ENCODE data around the gene SUSD6. TPM values are rescaled to one million over a fixed set of nuclear protein-coding genes. Genes with fewer than 3 reads are reported as not detected.

Gene SUSD6
- polyA plus RNA-seq, 1 donor, result 22.8 TPM

DNA sequence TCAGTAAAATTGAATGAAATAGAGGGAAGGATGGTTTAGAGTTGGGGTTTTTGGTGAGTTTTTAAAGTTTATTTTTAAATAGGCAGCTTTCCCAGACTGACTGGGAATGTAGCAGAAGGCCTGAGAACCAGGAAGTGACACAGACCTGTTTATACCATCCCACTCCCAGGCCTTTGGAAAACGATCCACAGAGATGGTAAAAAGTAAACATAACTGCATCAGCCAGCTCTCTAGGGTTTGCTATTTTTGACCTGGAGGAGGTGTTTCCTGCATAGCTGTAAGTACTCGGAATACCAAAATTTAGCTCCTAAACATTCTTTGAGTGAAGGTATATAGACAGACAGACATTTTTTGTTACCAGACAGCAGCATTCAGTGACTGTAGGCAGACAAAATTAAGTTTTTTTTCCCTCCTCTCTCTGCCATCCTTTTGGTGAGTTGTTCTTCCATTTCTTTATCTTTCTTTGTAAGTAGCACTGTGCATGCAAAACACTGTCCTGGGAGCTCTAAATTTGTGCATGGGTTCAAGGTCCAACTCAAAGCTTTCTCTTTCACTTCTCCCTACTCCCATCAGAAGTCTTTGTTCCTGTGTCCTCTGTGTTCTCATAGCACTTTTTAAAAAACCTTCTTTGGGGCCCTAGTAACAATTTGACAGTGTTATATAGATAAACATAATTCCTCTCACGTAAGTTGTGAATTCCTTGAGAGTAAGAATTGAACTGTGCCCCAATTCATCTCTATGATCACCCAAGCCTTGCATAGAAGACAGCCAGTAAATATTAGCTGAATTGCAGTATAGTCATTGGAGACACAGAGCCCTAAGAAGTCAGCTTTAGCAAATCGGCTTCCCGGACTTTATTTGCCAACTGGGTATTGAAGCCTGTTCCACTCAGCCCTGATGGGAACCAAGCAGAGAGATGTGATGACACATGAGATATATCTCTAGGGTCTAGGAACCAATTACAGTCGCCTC is 37.4 kb downstream of the SUSD6 start:
- DNase-seq, result no peak

DNA sequence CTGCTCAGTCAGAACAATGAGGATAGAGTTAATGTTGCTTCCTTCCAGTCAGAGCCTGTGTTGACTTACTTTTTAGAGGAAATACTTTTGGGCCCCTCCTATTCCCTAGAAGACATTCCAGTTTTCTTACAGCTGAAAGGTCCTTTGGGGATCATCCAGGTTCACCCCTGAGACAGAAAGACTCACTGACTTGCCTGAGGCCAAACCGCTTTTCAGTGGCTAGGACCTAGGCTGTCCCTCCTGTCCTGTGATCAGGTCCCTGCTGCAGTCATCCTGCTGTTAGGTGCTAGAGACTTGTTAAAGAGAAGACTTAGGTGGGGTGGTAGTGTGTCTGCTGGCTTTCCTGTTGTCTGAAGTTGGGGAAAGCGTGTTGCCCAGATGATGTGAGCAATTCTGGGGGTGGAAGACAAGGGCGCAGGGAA is 39.6 kb downstream of the SUSD6 start:
- DNase-seq, result no peak

DNA sequence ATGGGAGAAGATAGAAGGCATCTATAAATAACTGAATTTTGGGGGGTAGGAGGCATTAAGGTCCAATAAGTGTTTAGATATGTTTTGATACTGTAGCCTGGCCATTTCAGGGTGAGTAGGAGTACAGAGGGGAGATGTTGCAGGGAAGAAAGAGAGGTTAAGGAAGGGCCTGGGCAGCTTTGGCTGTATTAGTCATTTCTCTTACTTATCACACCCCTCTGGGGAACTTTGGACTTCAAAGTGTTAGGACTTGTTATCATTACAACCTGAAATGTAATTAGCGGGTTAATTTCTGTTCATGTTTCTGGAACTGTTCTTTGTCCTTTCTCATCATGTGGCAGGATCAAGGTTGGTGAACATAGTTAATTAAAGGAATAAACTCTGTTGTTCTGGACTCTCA is 40.3 kb downstream of the SUSD6 start:
- no peak for DNase-seq

DNA sequence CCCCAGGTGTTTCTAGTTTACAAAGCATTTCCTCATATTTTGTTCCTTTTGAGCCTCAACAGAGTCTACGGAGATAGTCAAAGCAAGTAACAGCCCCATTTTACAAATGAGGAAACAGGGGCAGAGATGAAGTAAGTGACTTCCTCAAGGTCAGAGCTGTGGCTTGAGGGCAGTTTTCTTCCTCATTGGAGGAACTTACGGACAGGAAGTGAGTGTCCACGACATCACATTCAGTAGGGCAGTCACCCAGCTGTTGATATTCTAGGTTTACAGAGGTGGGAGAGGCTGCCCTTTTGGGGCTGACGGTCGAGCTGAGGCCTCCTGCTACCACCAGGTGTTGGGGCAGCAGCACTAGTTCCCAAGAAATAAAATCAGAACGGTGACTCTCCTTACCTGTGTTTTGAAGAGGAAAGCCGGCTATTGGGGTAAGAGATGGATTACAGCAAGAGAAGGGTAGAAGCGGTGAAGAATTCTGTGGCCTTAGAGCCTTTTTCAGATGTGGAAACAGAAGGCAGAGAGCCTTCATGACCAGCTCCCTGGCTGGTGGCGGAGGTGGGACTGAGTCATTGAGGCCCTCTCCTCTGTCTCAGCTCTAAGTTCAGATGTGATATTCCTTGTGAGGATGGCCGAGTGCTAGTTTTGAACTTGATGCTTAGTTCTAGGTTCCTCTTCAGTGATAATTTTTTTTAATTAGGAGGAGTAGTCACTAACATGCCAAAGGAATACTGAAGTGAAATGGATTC is 41.7 kb downstream of the SUSD6 start:
- DNase-seq, result no peak

DNA sequence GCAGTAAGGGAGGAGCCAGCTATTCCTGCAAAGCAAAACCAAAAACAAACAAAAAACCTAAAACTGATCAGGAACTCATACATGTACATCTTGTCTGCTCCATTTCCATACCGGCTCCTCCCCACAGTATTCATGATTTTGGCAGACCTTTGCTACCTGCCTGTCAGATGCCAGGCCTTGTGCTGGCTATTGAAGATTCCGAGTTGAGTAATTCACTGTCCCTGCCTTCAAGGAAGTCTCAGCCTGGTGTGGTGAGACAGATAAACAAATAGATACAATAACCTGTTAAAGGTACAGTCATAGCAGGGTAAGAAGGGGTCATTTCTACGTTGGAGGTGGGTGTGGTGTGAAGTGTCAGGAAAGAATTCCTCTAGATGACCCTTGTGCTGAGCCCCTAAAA is 42.7 kb downstream of the SUSD6 start:
- no peak for DNase-seq

DNA sequence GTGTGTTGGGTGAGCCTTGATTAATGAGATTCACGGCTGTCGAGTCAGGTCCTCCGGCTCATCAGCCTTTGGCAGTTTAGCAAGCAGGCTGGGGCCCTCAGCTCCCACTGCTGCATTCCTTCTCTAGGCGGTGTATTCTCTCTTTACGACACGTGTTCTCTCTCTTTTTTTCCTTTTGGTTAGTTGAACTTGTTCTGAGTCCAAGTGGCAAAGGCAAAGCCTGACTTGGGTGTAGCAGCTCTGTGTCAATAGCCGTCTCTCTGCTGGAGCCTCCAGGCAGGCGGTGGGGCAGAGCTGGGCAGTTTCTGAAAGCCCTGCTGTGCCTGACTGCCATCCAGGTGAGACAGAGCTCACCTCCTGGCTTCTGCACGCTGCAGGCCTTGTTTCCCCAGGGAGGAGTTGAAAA is 46.6 kb downstream of the SUSD6 start:
- DNase-seq, result no peak

DNA sequence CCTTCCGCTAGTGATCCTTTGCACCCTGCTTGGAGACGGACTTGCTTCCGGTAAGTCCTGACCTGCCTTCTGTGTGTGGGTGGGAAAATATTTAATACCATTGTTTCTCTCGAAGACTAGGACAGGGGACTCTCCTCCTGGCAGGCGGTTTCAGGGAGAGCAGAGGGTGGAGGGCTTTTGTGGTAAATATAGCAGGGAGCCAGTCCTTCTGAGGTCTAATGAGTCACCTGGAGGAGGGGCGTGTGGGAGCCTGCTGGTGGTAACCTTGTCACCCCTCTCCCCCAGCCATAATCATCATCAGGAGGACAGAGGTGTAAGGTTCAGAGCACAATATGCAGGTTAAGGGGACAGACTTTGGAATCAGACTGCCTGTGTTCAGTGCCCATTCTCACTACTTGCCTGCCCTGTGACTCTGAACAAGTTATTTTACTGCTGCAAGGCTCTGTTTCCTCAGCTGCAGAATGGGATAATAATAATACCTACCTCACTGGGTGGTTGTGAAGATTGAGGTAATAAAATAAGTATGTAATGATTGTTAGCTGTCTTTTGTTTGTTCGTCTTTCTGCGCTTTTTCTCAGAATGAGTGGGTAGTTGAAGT is 47.4 kb downstream of the SUSD6 start:
- no peak for DNase-seq

DNA sequence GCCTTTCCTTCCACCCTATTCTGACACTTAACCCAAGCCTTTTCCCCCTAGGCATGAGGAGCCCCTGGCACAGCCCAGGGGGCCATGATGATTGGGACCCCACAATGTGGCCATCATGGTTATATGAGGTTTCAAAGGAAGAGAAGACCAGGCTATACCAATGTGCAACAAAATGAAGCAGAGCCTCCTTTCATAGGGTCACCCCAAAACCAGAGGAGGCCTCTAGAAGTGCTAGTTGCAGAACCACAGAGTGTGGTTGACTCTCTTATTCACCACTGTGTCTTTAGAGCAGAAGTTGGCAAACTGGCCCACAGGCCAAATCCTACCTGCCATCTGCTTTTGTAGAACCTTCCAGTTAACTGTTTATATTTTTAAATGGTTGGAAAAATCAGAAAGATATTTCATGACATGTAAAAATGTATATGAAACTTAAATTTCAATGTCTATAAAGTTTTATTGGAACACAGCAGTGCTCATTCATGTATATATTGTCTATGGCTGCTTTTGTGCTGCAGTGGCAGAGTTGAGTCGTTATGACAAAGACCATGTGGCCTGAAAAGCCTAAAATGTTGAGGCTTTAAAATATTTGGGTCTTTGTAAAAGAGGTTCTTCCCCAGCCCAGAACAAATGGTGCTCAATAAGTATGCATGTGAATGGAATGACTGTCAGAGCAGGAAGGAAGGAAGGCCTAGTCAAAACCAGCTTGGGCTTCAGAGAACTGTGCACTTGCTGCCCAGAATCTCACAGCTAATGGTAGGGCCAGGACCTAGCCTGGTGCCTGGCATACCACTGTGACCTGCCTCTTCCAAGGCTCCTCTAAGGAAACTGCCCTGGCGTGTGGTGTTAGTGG is 49.2 kb downstream of the SUSD6 start:
- no peak for DNase-seq

DNA sequence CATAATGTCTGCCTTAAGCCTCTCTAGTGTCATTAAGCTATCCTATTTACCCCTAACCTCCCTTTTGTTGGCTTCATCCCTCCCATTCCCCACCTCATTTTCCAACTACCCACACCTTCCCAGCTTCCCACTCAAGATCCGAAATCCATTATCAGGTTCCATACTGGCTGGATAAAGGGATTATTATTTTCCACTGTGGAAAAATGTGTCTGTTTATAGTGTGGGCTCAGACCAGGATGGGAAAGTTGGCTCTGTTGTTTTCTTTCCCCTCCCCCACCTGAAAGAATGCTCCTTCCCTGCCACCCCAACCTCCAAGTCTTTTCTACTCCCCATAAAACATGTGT is 49.8 kb downstream of the SUSD6 start:
- no peak for DNase-seq

DNA sequence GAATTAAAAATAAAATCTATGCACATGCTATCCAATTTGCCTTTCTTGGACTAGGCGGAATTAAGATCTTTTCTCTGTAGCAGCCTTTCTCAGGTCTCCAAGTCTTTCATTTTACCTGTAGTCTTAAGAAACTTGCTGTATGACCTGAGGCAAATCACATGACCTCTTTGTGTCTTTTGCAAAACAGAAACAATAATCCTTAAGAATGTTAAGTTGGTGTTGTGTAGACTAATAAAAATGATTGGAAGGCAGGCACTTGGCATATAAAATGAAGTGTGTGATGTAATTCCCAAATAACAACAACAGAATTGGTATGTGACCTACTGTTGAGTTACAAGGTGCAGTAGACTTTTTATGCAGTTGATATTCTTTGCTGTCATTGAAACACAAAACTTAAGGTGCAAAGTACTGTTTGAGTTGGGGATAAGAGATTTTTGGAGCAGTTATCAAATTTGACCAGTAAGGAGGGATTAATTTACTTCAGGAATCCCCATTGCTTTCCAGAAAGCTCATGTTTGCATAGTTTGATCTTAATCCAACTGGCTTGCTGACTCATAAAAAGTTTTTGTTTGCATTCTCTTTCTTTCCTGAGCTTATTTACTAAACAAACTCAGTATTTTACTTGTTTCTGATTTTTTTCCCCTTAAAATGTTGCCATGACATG is 51.4 kb downstream of the SUSD6 start:
- DNase-seq, result no peak

DNA sequence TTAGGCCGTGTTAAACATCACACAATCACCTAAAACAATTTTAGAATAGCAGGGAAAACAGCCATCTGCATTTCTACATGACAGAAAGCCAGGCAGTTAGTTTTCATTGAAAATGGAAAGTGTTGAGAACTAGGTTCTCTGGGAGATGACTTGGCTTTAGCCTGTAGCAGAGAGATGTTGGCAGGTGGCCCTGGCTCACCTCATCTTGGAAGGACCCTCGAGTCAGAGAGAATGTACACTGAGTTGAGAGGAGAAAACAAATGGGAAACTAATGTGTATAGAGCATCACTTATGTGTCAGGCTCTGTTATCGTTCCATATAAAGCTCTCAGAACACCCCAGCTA is 51.9 kb downstream of the SUSD6 start:
- no peak for DNase-seq

DNA sequence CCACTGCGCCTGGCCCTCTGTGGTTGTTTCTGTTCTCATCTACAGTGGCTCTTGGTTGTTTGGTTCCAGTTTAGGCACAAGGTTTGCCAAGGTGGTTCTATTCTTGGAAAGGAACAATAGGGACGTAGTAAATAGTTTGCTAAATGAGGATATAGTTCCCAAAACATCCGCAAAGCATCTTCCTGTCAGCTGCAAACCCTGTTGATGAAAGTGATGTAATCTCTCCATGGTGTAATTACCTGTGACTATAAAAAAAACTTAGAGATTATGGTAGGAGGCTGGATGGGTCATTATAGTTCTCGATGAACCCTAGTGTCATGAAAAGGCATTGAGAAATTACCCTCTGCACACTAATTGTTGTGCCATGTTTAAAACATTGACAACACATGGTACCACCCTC is 52.9 kb downstream of the SUSD6 start:
- no peak for DNase-seq

DNA sequence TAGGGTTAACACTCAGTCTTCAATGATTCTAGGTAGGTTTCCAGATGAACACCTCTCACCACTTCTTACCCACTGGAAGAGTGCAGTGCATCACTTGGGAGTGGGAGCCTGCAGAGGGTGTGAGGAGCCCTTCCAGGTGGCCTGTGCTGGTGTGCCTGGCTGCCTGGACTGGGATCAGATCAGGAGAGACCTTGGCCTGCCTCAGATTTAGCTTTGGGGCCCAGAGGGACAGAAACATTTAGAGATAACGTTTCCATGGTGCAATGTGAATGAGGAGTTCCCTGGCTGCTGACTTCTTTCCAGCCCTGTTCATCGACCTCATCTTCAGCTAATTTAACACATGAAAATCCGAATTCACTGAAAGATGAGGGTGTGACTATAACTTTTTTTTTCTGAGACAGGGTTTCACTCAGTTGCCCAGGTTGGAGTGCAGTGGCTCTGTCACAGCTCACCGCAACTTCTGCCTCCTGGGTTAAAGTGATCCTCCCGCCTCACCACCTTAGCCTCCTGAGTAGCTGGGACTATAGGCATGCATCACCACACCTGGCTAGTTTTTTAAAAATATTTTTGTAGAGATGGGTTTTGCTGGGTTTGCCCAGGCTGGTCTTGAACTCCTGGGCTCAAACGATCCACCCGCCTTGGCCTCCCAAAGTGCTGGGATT is 53.6 kb downstream of the SUSD6 start:
- DNase-seq, result no peak

DNA sequence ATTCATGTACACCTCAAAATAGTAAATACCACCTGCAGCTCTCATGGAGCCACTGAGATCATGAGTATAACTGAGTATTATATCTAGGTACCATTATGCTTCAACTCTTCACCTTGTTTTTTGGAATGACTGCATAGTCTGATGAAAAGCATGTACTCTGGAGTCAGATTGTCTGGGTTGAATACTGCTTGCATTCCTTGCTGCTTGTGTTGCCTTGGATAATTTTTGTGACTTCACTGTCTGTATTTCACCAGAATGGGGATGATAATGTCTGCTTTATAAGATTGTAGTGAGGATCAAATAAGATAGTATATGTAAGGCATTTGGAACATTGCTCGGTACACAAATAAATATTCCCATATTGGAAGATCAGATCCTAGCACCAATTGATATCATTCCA is 54.2 kb downstream of the SUSD6 start:
- no peak for DNase-seq

DNA sequence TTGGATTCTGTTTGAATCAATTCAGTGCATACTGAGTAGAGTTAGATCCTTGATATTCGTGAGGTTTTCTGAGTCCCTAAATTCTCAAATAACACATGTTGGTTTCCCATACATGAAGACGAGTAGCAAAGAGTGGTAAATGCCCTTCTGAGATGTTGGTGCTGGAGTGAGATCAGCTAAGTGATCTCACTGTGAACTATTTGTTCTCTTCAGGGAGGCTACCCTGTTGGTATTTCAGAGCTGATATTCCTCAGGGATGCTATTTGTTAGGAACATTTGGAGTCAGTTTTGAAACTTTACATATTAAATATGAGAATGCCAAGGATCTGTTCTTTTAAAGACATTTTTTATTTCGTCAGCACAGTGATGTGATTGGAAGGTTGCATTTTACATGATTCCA is 54.7 kb downstream of the SUSD6 start:
- no peak for DNase-seq

DNA sequence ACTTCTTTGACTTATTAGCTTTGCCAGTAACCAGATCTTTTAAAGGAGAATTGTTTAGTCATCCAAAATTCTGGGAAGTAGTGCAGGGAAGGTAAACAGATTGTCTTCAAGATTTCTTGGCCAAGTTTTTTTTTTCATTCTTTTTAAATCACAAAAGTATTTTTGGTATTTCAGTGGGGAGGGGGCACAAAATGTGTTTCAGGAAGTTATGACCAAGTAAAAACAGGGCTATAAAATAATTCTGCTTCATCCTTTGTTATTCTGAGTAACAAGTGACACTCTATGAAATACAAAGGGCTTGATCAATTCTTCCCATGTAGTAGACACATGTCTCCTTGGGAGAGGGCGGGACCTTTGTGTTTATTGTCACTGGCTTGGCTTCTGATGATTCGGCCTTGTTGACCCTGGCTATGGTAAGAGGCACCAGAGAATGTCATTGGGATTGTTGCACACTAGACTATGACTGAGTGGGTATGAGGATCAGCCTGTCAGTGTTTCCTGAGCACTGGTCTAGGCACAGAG is 55.4 kb downstream of the SUSD6 start:
- no peak for DNase-seq

DNA sequence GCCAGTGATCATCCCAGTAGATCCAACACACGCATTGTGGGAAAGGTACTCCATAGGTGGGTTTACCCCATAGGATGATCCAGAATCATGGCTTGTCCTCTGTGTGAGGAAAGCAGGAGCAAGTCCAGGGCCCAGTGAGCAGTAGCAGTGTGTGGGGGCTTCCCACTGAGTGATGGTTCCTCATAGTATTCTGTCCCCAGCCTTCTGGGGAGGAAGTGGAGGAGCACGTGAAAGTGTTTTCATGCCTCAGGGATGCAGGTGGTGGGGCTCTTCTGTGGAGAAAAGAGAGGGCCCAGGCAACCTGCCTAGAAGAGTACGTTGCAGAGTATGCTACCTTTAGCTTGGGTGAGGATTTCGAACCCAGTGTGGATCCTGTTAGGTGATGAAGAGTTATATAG is 56.5 kb downstream of the SUSD6 start:
- no peak for DNase-seq

DNA sequence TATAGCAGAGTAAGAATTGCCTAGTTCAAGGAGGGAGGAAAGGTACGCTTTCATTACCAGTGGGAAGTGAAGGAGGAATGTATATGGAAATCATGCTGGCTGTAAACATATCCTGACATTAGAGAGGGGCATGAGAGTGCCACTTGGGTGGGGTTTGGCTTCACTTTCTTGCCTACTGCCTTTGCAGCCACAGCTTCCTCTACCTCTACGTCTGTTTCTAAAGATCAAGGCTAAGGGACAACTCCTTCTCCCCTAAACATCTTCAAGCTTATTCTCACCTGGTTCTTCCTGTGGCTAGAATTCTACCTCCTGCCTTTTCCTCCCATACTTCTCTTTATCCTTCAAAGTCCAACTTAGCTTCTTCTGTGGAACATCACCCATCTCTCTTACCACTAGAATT is 58.0 kb downstream of the SUSD6 start:
- DNase-seq, result no peak

DNA sequence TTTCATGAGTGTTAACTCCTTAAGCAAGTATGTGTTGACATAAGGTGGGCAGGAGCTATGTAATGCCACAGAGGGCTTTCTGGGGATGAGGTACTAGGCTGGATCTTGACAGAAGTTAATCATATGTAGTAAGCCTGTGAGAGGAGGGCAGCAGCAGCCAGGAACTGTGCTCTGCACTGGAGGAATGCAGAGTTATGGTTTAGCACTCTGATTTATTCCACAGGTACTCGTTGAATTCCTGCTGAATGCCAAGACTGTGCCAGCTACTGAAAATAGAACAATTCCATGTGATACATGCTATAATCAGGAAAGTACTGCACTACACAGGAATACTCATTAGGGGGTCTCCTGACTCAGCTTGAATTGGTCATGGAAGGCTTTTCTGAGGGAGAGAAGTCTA is 58.7 kb downstream of the SUSD6 start:
- no peak for DNase-seq

DNA sequence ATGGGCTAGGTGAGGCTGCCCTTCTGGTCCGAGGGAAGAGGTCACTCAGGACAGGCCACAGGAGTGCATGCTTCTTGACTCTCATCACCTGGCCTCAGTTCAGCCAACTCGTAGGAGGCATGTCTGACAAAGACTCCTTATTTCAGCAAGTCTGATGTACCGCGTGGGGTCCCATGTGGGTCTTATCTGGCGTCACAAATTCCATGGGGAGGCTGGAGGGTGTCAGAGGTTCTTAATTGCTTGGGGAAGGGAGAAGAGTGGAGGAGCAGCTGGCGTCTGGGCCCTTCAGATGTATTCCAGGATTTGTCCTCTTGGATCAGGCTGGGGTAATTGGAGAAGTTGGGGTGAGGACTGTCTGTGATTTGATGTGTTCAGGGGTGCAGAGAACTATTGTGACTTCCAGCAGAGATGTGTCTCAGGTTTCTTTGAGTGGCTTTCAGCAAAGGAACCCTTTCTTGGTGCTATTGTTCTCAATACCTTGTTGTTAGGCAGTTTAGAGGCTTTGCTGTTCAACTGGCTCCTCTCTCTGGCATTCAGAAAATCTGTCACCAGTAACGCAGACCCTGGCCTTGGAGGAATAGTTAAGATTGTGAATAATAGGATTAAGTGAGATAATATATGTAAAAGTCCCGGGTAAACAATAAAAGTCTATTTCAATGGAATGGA is 60.1 kb downstream of the SUSD6 start:
- no peak for DNase-seq
